ENCODE measurements around the gene NKAIN2. TPM values are rescaled to one million over a fixed set of nuclear protein-coding genes. Genes with fewer than 3 reads are reported as not detected.

The NKAIN2 gene
- total RNA-seq, 4 donors from 2014 or later, result 0.19 TPM; not detected in 3

DNA sequence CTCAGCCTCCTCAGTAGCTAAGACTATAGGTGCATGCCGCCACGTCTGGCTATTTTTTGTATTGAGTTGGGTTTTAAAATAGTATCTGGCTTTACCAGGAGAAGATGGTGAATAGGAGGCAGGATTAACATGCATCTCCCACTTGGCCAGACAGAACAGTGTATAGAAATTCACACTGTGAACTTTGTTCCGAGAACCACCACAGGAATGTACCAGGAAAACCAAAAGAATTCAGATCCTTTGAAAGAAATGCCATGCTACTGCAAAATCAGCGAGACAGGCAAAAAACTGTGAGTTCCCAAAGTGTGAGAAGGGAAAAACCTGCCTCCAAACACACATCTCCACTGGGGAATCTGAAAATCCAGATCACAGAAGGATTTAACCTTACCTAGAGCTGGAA, 327.6 kb downstream of the NKAIN2 start:
- no peak for DNase-seq
- WGBS, 2 donors, result 77 to 78% methylated on average over 4 of the region's 4 CpGs
- Histone ChIP-seq H3K27ac (no peak overlapping the region), H3K36me3 (no peaks in the 10 kb centered on the region), H3K27me3 (no peaks in the 10 kb centered on the region), H3K9me3 (peaks cover 0 to 5% (median 0%) of the 10 kb centered on the region in 3 donors), H3K4me3 (no peak overlapping the region), H3K4me1 (no peaks in the 10 kb centered on the region)
- intact Hi-C loops (cut with DNase I), result no loop called here
- TF ChIP-seq, protein P1, sequence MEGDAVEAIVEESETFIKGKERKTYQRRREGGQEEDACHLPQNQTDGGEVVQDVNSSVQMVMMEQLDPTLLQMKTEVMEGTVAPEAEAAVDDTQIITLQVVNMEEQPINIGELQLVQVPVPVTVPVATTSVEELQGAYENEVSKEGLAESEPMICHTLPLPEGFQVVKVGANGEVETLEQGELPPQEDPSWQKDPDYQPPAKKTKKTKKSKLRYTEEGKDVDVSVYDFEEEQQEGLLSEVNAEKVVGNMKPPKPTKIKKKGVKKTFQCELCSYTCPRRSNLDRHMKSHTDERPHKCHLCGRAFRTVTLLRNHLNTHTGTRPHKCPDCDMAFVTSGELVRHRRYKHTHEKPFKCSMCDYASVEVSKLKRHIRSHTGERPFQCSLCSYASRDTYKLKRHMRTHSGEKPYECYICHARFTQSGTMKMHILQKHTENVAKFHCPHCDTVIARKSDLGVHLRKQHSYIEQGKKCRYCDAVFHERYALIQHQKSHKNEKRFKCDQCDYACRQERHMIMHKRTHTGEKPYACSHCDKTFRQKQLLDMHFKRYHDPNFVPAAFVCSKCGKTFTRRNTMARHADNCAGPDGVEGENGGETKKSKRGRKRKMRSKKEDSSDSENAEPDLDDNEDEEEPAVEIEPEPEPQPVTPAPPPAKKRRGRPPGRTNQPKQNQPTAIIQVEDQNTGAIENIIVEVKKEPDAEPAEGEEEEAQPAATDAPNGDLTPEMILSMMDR (IDR thresholded peaks at IDR 0.05), result no peak
- TF ChIP-seq POLR2A (IDR thresholded peaks at IDR 0.05), result no peak

DNA sequence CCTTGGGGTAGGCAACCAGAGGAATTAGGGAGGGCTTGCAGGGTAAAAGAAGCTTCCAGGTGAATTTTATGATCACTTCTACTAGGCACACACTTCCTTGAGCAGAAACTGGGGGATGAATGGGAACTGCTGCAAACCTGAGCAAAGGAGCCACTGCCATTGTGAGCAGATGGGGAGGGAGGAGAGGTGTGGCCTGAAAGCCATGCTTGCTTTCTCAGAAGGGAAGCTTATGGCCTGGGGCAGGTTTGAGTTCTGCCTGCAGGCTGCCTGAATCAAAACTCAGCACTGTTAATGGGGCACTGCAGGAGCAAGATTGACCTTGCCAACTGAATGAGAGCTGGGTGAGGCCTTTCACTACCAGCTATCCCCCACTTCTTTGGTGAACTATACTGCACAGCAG, 328.1 kb downstream of the NKAIN2 start:
- Histone ChIP-seq H3K4me3 (no peak overlapping the region), H3K36me3 (no peaks in the 10 kb centered on the region), H3K27ac (no peak overlapping the region), H3K27me3 (no peaks in the 10 kb centered on the region), H3K4me1 (no peaks in the 10 kb centered on the region), H3K9me3 (peaks cover 0 to 5% (median 0%) of the 10 kb centered on the region in 3 donors)
- no peak for DNase-seq
- intact Hi-C loops (cut with DNase I), result no loop called here
- no peak for TF ChIP-seq POLR2A (IDR thresholded peaks at IDR 0.05)
- TF ChIP-seq, protein P1 (IDR thresholded peaks at IDR 0.05), result no peak

DNA sequence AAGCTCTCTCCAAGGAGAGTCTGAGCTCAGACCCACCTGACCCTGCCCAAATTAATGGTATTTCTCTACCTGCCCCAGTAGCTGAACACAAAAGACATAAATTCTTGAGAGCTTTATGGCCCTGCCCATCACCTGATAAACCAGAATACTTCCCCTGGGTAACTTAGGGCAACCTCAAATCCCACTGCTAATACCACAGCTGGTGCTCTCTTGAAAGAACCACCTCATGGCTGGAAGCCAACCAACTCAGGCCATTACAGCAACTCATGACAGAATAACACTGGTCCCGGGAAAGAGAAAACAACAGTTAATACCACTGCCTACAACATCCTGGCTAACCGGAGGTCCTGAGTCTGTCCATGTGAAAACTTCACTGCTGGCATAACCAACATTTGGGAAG, 328.6 kb downstream of the NKAIN2 start:
- Histone ChIP-seq H3K27me3 (no peaks in the 10 kb centered on the region), H3K4me1 (no peaks in the 10 kb centered on the region), H3K9me3 (peaks cover 0 to 5% (median 0%) of the 10 kb centered on the region in 3 donors), H3K4me3 (no peak overlapping the region), H3K36me3 (no peaks in the 10 kb centered on the region), H3K27ac (no peak overlapping the region)
- TF ChIP-seq, protein P1 (IDR thresholded peaks at IDR 0.05), result no peak
- intact Hi-C loops (cut with DNase I), result no loop called here
- no peak for DNase-seq
- WGBS, 2 donors, result no CpG with 5 or more reads among the region's 2 CpGs

DNA sequence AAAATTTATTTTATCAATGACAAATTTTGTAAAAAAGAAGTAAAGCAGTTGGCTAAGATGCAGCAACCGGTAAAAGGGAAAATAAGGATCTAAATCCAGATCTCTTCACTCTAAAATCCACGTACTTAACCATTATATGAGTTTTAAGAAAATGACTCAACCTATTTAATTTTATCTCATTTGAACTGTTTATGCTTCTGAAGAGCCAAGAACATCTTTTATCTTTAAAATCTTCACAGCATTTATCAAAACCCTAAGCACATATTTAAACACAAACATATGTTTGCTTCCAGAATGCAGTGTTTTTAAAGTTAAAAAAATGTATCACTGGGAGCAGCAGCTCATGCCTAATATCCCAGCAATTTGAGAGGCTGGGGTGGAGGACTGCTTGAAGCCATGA, 339.2 kb downstream of the NKAIN2 start:
- Histone ChIP-seq H3K4me1 (no peaks in the 10 kb centered on the region), H3K4me3 (no peak overlapping the region), H3K9me3 (no peaks in the 10 kb centered on the region), H3K36me3 (no peaks in the 10 kb centered on the region), H3K27ac (no peak overlapping the region), H3K27me3 (no peaks in the 10 kb centered on the region)
- 71 to 73% methylated on average over 2 of the region's 2 CpGs for WGBS, 2 donors
- DNase-seq, result no peak
- TF ChIP-seq, protein P1 (IDR thresholded peaks at IDR 0.05), result no peak
- no peak for TF ChIP-seq POLR2A (IDR thresholded peaks at IDR 0.05)
- intact Hi-C loops (cut with DNase I), result no loop called here

DNA sequence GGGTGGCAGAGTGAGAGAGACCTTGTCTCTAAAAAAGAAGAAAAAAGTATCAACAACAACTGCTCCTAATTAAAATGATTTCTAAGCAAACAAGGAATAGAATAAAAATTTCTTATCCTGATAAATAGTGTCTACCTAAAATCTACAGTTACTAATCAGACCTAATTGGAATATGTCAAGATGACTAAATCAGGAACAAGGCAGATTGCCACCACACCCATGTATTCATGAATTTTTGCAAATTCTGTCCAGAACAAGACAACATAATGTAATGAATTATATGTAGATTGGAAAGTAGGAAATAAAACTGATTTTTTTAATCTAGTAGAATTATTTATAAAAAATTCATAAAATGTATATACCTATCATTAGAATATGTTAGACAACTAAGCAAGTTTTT, 339.8 kb downstream of the NKAIN2 start:
- H3K27me3 ChIP-seq, result no peaks in the 10 kb centered on the region
- no peak overlapping the region for H3K27ac ChIP-seq
- no peak overlapping the region for H3K4me3 ChIP-seq
- TF ChIP-seq POLR2A (IDR thresholded peaks at IDR 0.05), result no peak
- TF ChIP-seq, protein P1 (IDR thresholded peaks at IDR 0.05), result no peak
- no peak for DNase-seq
- H3K9me3 ChIP-seq, result no peaks in the 10 kb centered on the region
- H3K36me3 ChIP-seq, result no peaks in the 10 kb centered on the region
- intact Hi-C loops (cut with DNase I), result no loop called here
- no peaks in the 10 kb centered on the region for H3K4me1 ChIP-seq
